Activated CD4-positive, alpha-beta T cell treated with anti-CD3 and anti-CD28 coated beads, Interleukin-2, amount 10 ng/mL, durations not matched to agents 7 days and 5 days (primary cell): ENCODE results near the gene MACROD2. TPM values are rescaled to one million over a fixed set of nuclear protein-coding genes. Genes with fewer than 3 reads are reported as not detected.

Source experiments
- CTCF ChIA-PET: fragments of 350-600 bp; sonication (Branson Sonifier 250); formaldehyde crosslinking; loops from one replicate; lab custom pipeline; 2021; ENCODE audit warnings: antibody characterized with exemption; lab: Charles Lee
- POLR2A ChIA-PET: fragments of 350-600 bp; sonication (Branson Sonifier 250); formaldehyde crosslinking; loops from one replicate; lab custom pipeline; 2021; ENCODE audit warnings: antibody characterized with exemption; lab: Charles Lee
- DNase-seq: peaks from one replicate; pipeline ENCODE4 v3.0.0-alpha.2; 2020
- H3K27ac Mint-ChIP-seq: one replicate; pipeline ENCODE4 v1.8.0; 2021; ENCODE audit warnings: mild to moderate bottlenecking, moderate library complexity, mixed read lengths
- H3K27me3 Mint-ChIP-seq: one replicate; pipeline ENCODE4 v1.8.0; 2021; ENCODE audit warnings: mixed read lengths
- H3K36me3 Mint-ChIP-seq: one replicate; pipeline ENCODE4 v1.8.0; 2021; ENCODE audit warnings: low read depth, mixed read lengths
- H3K4me1 Mint-ChIP-seq: one replicate; pipeline ENCODE4 v1.8.0; 2021; ENCODE audit warnings: mixed read lengths
- H3K4me3 Mint-ChIP-seq: one replicate; pipeline ENCODE4 v1.8.0; 2021; ENCODE audit warnings: mild to moderate bottlenecking, moderate library complexity, mixed read lengths
- H3K9me3 Mint-ChIP-seq: one replicate; pipeline ENCODE4 v1.8.0; 2021; ENCODE audit warnings: mixed read lengths
- total RNA-seq, 2 experiments: library from RNA; stranded (reverse); gene quantifications; one replicate each; pipeline ENCODE4 v1.2.3, GENCODE V29; 2021

Gene MACROD2
- total RNA-seq, 2 experiments from 2014 or later, result not detected

- POLR2A ChIA-PET, result no interaction called here
- Mint-ChIP-seq H3K9me3 (no peaks in the 10 kb centered on the region), H3K27ac (no peak overlapping the region), H3K4me3 (no peak overlapping the region), H3K27me3 (no peaks in the 10 kb centered on the region), H3K36me3 (no peaks in the 10 kb centered on the region), H3K4me1 (no peaks in the 10 kb centered on the region)
- CTCF ChIA-PET, result no interaction called here
- DNase-seq, result no peak
Observed at GRCh38 chr20:15317546-15318232, 1322.4 kb downstream of the MACROD2 start.

- ChIA-PET CTCF (no interaction called here), POLR2A (no interaction called here)
- H3K27me3 Mint-ChIP-seq, result no peaks in the 10 kb centered on the region
- H3K4me1 Mint-ChIP-seq, result no peaks in the 10 kb centered on the region
- no peak overlapping the region for H3K4me3 Mint-ChIP-seq
- no peaks in the 10 kb centered on the region for H3K36me3 Mint-ChIP-seq
- H3K9me3 Mint-ChIP-seq, result no peaks in the 10 kb centered on the region
- DNase-seq, result no peak
- no peak overlapping the region for H3K27ac Mint-ChIP-seq
Observed at GRCh38 chr20:15318682-15319081, 1323.4 kb downstream of the MACROD2 start.

DNA sequence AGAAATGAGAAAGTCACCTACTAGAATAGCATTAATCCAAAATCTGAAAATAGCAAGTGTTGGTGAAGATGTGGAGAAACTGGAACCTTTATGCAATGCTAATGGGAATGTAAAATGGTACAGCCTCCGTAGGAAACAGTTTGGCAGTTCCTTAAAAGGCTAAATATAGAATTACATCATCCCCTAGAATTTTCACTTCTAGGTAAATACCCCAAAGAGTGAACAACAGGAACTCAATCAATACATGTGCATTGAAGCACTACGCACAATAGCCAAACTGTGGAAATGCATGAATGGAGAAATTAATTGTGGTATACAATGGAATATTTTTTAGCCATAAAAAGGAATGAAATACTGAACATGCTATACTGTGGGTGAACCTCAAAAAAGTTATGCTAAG is 1324.1 kb downstream of the MACROD2 start:
- no peak overlapping the region for H3K27ac Mint-ChIP-seq
- no peaks in the 10 kb centered on the region for H3K9me3 Mint-ChIP-seq
- H3K4me3 Mint-ChIP-seq, result no peak overlapping the region
- CTCF ChIA-PET, result no interaction called here
- no peaks in the 10 kb centered on the region for H3K4me1 Mint-ChIP-seq
- DNase-seq, result no peak
- no peaks in the 10 kb centered on the region for H3K27me3 Mint-ChIP-seq
- POLR2A ChIA-PET, result no interaction called here
- no peaks in the 10 kb centered on the region for H3K36me3 Mint-ChIP-seq

DNA sequence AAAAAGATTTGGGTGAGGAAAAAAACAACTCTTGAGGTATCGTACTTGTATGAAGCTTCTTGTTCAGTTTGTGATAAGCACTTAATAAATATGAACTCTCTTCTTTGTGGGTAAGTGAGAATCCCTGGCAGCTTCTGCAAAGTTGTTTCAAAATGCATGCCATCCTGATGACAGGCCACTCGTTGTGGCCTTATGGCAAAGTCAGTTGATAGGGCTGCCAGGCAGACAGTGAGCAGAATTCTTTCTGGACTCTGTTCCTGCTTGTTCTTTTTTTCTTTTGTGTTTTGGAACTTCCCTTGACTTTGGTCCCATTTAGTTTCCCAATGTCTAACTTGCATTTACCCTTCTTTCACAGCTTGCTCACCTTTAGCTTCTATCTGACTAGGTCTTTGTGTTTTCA is 1325.6 kb downstream of the MACROD2 start:
- Mint-ChIP-seq H3K27ac (no peak overlapping the region), H3K27me3 (no peaks in the 10 kb centered on the region), H3K4me3 (no peak overlapping the region), H3K9me3 (no peaks in the 10 kb centered on the region), H3K4me1 (no peaks in the 10 kb centered on the region), H3K36me3 (no peaks in the 10 kb centered on the region)
- POLR2A ChIA-PET, result no interaction called here
- CTCF ChIA-PET, result no interaction called here
- DNase-seq, result no peak

- no peak for DNase-seq
- CTCF ChIA-PET, result no interaction called here
- Mint-ChIP-seq H3K36me3 (no peaks in the 10 kb centered on the region), H3K27me3 (no peaks in the 10 kb centered on the region), H3K4me3 (no peak overlapping the region), H3K27ac (no peak overlapping the region), H3K9me3 (peaks cover 3% of the 10 kb centered on the region), H3K4me1 (no peaks in the 10 kb centered on the region)
- POLR2A ChIA-PET, result no interaction called here
Observed at GRCh38 chr20:15327123-15327522, 1331.8 kb downstream of the MACROD2 start.

GRCh38 chr20:15328084-15328483 is 1332.8 kb downstream of the MACROD2 start:
- no peak for DNase-seq
- Mint-ChIP-seq H3K27ac (no peak overlapping the region), H3K4me3 (no peak overlapping the region), H3K27me3 (no peaks in the 10 kb centered on the region), H3K36me3 (no peaks in the 10 kb centered on the region), H3K4me1 (no peaks in the 10 kb centered on the region), H3K9me3 (peaks cover 3% of the 10 kb centered on the region)
- ChIA-PET CTCF (no interaction called here), POLR2A (no interaction called here)

GRCh38 chr20:15332711-15333160 is 1337.4 kb downstream of the MACROD2 start:
- peaks cover 1% of the 10 kb centered on the region for H3K9me3 Mint-ChIP-seq
- no peaks in the 10 kb centered on the region for H3K36me3 Mint-ChIP-seq
- no peak overlapping the region for H3K27ac Mint-ChIP-seq
- no peaks in the 10 kb centered on the region for H3K4me1 Mint-ChIP-seq
- CTCF ChIA-PET, result no interaction called here
- no peak for DNase-seq
- POLR2A ChIA-PET, result no interaction called here
- no peak overlapping the region for H3K4me3 Mint-ChIP-seq
- H3K27me3 Mint-ChIP-seq, result no peaks in the 10 kb centered on the region

DNA sequence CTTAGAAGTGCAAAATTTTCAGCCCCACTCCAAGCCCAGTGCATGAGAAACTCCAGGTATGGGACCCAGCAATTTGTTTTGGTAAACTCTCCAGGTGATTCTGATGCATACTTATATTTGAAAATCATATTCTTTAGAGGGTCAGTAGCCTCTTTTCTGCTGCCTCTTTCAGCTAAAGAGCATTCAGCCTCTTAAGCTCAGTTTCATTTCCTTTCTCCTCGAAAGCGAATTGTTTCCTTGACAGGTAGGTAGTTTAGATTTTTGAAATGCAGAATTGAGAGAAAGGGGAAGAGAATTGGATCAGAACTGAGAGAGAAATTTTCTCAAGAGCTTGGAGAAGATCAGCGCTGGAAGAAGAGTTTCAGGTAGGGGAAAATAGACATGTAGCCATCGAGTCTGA is 1337.9 kb downstream of the MACROD2 start:
- H3K4me3 Mint-ChIP-seq, result no peak overlapping the region
- H3K27me3 Mint-ChIP-seq, result no peaks in the 10 kb centered on the region
- no peaks in the 10 kb centered on the region for H3K4me1 Mint-ChIP-seq
- no peaks in the 10 kb centered on the region for H3K36me3 Mint-ChIP-seq
- H3K9me3 Mint-ChIP-seq, result peaks cover 4% of the 10 kb centered on the region
- DNase-seq, result no peak
- CTCF ChIA-PET, result no interaction called here
- POLR2A ChIA-PET, result no interaction called here
- H3K27ac Mint-ChIP-seq, result no peak overlapping the region

DNA sequence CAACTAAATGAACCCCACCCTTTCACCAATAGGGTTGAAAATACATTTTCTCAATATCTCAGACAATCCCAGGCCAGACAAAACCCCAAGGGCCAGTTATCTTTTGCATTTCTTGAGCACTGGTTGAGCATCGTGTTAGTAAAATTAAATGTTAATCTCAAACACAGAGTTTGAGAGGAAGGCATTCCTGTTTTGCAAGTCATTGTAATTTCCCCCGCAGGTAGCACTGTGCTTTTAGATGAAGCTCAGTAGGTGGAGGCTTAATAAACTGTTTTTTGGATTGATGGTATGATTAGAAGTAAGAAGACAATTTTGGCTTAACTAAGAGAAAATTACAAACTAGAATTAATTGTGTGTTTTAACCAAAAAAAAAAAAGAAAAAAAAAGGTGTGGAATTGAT is 1340.7 kb downstream of the MACROD2 start:
- no peaks in the 10 kb centered on the region for H3K36me3 Mint-ChIP-seq
- DNase-seq, result no peak
- peaks cover 7% of the 10 kb centered on the region for H3K9me3 Mint-ChIP-seq
- H3K4me1 Mint-ChIP-seq, result no peaks in the 10 kb centered on the region
- ChIA-PET POLR2A (no interaction called here), CTCF (no interaction called here)
- no peak overlapping the region for H3K4me3 Mint-ChIP-seq
- no peaks in the 10 kb centered on the region for H3K27me3 Mint-ChIP-seq
- no peak overlapping the region for H3K27ac Mint-ChIP-seq

DNA sequence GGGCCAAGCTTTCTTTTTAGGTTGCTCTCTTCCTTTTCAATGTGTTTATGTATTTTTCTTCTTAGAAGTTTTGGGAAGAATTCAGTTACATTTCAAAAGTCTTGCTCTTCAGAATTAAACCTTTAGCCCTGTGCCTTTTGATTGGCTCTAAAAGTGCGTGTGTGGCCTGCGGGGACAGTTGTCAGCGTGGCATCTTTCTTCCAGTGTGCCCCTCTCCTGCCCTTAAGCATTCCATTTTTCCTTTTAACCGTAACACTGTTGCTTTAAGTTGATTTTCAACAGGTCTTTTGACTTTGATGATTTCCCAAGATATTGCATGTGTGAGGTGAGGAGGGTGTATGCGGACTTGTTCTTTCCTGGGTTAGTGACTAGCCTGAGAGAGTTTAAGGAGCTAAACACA is 1341.2 kb downstream of the MACROD2 start:
- Mint-ChIP-seq H3K27ac (no peak overlapping the region), H3K36me3 (no peaks in the 10 kb centered on the region), H3K9me3 (peaks cover 7% of the 10 kb centered on the region), H3K4me1 (no peaks in the 10 kb centered on the region), H3K27me3 (no peaks in the 10 kb centered on the region), H3K4me3 (no peak overlapping the region)
- ChIA-PET CTCF (no interaction called here), POLR2A (no interaction called here)
- DNase-seq, result no peak

DNA sequence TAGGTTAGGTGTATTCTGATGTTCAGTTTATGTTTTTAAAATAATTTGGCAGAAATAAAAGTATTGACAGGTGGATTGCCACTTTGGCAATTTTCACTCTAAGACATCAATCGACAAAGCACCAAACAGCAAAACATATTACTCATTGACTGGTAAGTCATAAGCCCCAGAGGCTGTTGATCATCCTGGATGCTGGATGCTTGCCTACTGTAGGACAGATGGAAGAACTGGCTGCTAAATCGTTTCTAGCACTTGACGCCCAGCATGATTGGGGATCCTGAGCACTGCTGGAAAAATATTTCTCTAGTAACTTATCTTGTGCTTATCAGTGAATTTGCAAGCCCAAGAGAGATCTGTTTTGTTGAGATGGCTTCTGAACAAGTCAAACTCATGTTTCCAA is 1343.9 kb downstream of the MACROD2 start:
- Mint-ChIP-seq H3K27me3 (no peaks in the 10 kb centered on the region), H3K36me3 (no peaks in the 10 kb centered on the region), H3K9me3 (peaks cover 7% of the 10 kb centered on the region), H3K4me3 (no peak overlapping the region), H3K4me1 (no peaks in the 10 kb centered on the region), H3K27ac (no peak overlapping the region)
- ChIA-PET POLR2A (no interaction called here), CTCF (no interaction called here)
- no peak for DNase-seq

DNA sequence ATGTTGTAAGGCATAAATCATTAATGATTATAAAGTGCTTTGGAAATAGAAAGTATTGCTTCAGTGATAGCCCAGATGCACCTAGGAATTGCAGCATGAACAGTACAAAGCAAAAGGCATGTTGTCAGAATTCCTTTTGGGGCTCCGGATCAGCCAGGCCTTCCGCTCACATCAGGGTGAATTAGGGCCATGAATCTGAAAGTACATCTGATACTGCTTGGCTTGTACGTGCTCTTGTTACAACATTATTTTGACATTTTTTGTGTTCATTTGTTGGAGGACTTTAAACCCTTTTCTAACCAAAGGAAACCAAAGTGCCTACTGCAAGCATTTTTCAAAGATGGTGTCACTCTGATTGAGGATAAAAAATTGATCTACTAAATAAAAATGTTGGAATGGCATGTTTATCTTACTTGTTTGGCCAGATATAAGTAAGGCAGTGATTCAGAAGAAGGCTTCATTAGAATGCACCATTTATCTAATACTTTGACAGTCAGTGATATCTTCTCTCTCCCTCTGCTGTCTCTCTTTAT is 1347.7 kb downstream of the MACROD2 start:
- no peaks in the 10 kb centered on the region for H3K4me1 Mint-ChIP-seq

DNA sequence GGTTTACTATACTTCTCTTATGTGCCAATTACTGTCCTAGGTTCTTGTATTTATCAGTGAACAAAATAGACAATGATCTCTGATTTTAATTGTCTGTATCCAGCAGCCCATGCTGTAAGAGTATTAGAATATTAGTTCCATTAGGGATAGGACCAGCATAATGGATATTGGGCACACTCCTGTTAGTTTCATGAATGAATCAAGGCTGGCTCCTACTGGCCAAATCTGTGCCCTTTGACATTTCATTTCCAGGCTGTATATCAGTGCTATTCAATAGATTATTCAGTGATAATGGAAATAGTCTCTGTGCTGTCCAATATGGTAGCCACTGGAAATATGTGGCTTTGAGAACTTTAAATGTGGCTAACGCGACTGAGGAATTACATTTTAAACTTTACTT is 1350.0 kb downstream of the MACROD2 start:
- Mint-ChIP-seq H3K27ac (no peak overlapping the region), H3K27me3 (no peaks in the 10 kb centered on the region), H3K9me3 (peaks cover 4% of the 10 kb centered on the region), H3K36me3 (no peaks in the 10 kb centered on the region), H3K4me3 (no peak overlapping the region), H3K4me1 (no peaks in the 10 kb centered on the region)
- no peak for DNase-seq
- ChIA-PET CTCF (no interaction called here), POLR2A (no interaction called here)

More for the DNA sequence above, 1347.7 kb downstream of the MACROD2 start:
- ChIA-PET POLR2A (no interaction called here), CTCF (no interaction called here)
- Mint-ChIP-seq H3K27ac (no peak overlapping the region), H3K36me3 (no peaks in the 10 kb centered on the region), H3K27me3 (no peaks in the 10 kb centered on the region), H3K4me3 (no peak overlapping the region), H3K9me3 (peaks cover 6% of the 10 kb centered on the region)
- no peak for DNase-seq
